WTC11 (cell line): Measurements from ENCODE around the gene RSRC1.
"Not testable (repeated sequence)": the region's sequence is repeated elsewhere in the genome, so short reads cannot be mapped to it uniquely, and the experiment has no call there.

Source experiments
- CBFB ChIP-seq: sonication (generic); formaldehyde crosslinking; IDR thresholded peaks from 2 replicates; pipeline ENCODE4 v1.8.1; 2022; ENCODE audit warnings: mild to moderate bottlenecking, low read depth, missing genetic modification reagents
- CREB1 ChIP-seq: sonication (generic); formaldehyde crosslinking; IDR thresholded peaks from 2 replicates; pipeline ENCODE4 v1.8.0; 2023; ENCODE audit warnings: mild to moderate bottlenecking, missing genetic modification reagents
- E2F1 ChIP-seq: sonication (generic); formaldehyde crosslinking; IDR thresholded peaks from 2 replicates; pipeline ENCODE4 v1.8.0; 2022; ENCODE audit warnings: mild to moderate bottlenecking, missing genetic modification reagents
- ESRRA ChIP-seq: sonication (generic); formaldehyde crosslinking; IDR thresholded peaks from 2 replicates; pipeline ENCODE4 v1.8.1; 2022; ENCODE audit warnings: mild to moderate bottlenecking, missing genetic modification reagents, borderline replicate concordance
- STAT6 ChIP-seq: sonication (generic); formaldehyde crosslinking; conservative IDR thresholded peaks from 2 replicates; pipeline ENCODE4 v1.8.1; 2023; ENCODE audit warnings: mild to moderate bottlenecking, low read depth, missing genetic modification reagents, moderate library complexity
- TEAD4 ChIP-seq: sonication (generic); formaldehyde crosslinking; IDR thresholded peaks from 2 replicates; pipeline ENCODE4 v1.8.0; 2022; ENCODE audit warnings: mild to moderate bottlenecking, missing genetic modification reagents
- TF ChIP-seq, protein P1 (sequence below): fragments of 200-600 bp; IDR thresholded peaks from 2 replicates; pipeline ENCODE4 v1.8.0; 2022; ENCODE audit warnings: antibody characterized with exemption
- TF ChIP-seq, protein P2 (sequence below): sonication (generic); formaldehyde crosslinking; IDR thresholded peaks from 2 replicates; pipeline ENCODE4 v1.8.1; 2023; ENCODE audit warnings: mild to moderate bottlenecking, moderate library complexity, missing genetic modification reagents

- TF ChIP-seq, protein P1, sequence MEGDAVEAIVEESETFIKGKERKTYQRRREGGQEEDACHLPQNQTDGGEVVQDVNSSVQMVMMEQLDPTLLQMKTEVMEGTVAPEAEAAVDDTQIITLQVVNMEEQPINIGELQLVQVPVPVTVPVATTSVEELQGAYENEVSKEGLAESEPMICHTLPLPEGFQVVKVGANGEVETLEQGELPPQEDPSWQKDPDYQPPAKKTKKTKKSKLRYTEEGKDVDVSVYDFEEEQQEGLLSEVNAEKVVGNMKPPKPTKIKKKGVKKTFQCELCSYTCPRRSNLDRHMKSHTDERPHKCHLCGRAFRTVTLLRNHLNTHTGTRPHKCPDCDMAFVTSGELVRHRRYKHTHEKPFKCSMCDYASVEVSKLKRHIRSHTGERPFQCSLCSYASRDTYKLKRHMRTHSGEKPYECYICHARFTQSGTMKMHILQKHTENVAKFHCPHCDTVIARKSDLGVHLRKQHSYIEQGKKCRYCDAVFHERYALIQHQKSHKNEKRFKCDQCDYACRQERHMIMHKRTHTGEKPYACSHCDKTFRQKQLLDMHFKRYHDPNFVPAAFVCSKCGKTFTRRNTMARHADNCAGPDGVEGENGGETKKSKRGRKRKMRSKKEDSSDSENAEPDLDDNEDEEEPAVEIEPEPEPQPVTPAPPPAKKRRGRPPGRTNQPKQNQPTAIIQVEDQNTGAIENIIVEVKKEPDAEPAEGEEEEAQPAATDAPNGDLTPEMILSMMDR: not testable (repeated sequence)
- TF ChIP-seq, protein P2, sequence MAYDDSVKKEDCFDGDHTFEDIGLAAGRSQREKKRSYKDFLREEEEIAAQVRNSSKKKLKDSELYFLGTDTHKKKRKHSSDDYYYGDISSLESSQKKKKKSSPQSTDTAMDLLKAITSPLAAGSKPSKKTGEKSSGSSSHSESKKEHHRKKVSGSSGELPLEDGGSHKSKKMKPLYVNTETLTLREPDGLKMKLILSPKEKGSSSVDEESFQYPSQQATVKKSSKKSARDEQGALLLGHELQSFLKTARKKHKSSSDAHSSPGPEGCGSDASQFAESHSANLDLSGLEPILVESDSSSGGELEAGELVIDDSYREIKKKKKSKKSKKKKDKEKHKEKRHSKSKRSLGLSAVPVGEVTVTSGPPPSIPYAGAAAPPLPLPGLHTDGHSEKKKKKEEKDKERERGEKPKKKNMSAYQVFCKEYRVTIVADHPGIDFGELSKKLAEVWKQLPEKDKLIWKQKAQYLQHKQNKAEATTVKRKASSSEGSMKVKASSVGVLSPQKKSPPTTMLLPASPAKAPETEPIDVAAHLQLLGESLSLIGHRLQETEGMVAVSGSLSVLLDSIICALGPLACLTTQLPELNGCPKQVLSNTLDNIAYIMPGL (CRISPR knock-in tag): not testable (repeated sequence)
- TF ChIP-seq TEAD4 (CRISPR knock-in tag); E2F1; ESRRA (CRISPR knock-in tag); CREB1; STAT6 (CRISPR knock-in tag); CBFB (CRISPR knock-in tag): not testable (repeated sequence)
These were observed 44.3 kb upstream of the RSRC1 start for GRCh38 chr3:158065574-158065973.
